ENCODE data around the gene TPRX1.

TPRX1 gene

DNA sequence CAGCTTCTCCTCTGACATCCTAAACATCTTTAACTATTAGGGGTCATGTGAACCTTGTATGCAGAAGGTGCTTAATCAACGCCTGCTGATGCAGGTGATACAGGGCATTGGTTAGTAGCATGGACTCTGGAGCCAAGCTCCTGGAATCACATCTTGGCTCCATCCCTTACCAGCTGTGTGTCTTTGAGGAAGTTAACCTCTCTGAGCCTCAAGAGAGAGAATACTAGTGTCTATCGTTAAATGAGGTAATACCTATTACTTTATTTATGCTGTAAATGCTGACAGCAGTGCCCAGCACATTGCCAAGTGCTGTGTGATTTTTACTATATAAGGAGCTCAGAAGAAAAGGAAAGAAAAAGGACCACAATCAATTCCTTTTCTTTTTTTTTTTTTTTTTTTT, 37.0 kb downstream of the TPRX1 start:
- TF ChIP-seq, protein P1, sequence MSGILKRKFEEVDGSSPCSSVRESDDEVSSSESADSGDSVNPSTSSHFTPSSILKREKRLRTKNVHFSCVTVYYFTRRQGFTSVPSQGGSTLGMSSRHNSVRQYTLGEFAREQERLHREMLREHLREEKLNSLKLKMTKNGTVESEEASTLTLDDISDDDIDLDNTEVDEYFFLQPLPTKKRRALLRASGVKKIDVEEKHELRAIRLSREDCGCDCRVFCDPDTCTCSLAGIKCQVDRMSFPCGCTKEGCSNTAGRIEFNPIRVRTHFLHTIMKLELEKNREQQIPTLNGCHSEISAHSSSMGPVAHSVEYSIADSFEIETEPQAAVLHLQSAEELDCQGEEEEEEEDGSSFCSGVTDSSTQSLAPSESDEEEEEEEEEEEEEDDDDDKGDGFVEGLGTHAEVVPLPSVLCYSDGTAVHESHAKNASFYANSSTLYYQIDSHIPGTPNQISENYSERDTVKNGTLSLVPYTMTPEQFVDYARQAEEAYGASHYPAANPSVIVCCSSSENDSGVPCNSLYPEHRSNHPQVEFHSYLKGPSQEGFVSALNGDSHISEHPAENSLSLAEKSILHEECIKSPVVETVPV (CRISPR knock-in tag; IDR thresholded peaks at IDR 0.05): no peak
- no peak for TF ChIP-seq ZNF565 (CRISPR knock-in tag; conservative IDR thresholded peaks at IDR 0.05; ENCODE audit: low read depth)
- no peak for TF ChIP-seq PPARA (CRISPR knock-in tag; IDR thresholded peaks at IDR 0.05; ENCODE audit: borderline replicate concordance)
- ATAC-seq: no peak

DNA sequence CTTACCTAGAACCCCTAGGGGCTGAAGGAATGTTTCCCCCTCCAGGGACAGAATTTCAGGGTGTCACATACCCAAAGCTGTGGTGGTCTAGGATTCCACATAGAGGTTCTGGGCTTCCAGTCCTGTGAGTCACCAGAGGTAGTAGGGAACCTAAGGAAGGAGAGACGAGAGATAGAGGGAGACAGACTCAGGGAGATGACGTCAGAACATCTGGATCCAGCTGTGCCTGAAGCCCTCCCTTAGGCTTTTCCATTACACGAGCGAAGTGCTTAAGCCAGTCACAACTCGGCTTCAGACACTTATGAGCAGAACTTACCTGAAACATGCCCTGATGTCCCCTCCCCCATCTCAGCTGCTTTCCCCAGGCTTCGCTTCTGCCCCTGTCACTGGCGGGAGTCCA, 37.7 kb downstream of the TPRX1 start:
- no peak for ATAC-seq
- no peak for TF ChIP-seq CSDC2 (CRISPR knock-in tag; IDR thresholded peaks at IDR 0.05)
- no peak for TF ChIP-seq ARNTL (CRISPR knock-in tag; IDR thresholded peaks at IDR 0.05; ENCODE audit: borderline replicate concordance, low read depth)
- no peak for TF ChIP-seq ZFP30 (CRISPR knock-in tag; IDR thresholded peaks at IDR 0.05)
- TF ChIP-seq SNAI2 (CRISPR knock-in tag; IDR thresholded peaks at IDR 0.05): no peak
- TF ChIP-seq, protein P2, sequence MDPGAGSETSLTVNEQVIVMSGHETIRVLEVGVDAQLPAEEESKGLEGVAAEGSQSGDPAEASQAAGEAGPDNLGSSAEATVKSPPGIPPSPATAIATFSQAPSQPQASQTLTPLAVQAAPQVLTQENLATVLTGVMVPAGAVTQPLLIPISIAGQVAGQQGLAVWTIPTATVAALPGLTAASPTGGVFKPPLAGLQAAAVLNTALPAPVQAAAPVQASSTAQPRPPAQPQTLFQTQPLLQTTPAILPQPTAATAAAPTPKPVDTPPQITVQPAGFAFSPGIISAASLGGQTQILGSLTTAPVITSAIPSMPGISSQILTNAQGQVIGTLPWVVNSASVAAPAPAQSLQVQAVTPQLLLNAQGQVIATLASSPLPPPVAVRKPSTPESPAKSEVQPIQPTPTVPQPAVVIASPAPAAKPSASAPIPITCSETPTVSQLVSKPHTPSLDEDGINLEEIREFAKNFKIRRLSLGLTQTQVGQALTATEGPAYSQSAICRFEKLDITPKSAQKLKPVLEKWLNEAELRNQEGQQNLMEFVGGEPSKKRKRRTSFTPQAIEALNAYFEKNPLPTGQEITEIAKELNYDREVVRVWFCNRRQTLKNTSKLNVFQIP (CRISPR knock-in tag; IDR thresholded peaks at IDR 0.05; ENCODE audit: borderline replicate concordance, low read depth): no peak
- no peak for TF ChIP-seq ZC3H10 (CRISPR knock-in tag; IDR thresholded peaks at IDR 0.05)
- no peak for TF ChIP-seq ZNF70 (CRISPR knock-in tag; IDR thresholded peaks at IDR 0.05)
- TF ChIP-seq, protein P3, sequence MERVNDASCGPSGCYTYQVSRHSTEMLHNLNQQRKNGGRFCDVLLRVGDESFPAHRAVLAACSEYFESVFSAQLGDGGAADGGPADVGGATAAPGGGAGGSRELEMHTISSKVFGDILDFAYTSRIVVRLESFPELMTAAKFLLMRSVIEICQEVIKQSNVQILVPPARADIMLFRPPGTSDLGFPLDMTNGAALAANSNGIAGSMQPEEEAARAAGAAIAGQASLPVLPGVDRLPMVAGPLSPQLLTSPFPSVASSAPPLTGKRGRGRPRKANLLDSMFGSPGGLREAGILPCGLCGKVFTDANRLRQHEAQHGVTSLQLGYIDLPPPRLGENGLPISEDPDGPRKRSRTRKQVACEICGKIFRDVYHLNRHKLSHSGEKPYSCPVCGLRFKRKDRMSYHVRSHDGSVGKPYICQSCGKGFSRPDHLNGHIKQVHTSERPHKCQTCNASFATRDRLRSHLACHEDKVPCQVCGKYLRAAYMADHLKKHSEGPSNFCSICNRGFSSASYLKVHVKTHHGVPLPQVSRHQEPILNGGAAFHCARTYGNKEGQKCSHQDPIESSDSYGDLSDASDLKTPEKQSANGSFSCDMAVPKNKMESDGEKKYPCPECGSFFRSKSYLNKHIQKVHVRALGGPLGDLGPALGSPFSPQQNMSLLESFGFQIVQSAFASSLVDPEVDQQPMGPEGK (CRISPR knock-in tag; IDR thresholded peaks at IDR 0.05; ENCODE audit: borderline replicate concordance): no peak

DNA sequence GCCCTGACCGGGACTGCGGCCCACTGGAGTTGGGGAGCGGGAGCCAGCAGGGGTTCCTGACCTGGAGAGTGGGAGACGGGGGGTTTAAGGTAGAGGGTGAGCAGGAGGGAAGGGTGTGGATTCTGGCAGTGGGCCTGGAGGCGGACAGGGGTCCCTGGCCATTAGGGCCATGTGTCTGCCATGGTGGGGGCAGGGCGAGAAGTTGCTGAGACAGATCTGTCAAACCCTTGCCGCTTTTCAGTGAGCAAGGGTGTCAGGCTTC, 38.1 kb downstream of the TPRX1 start:
- ATAC-seq: no peak
- TF ChIP-seq ESRRG (CRISPR knock-in tag; IDR thresholded peaks at IDR 0.05): no peak
- TF ChIP-seq, protein P2 (CRISPR knock-in tag; IDR thresholded peaks at IDR 0.05; ENCODE audit: borderline replicate concordance, low read depth): no peak
- no peak for TF ChIP-seq TOX (CRISPR knock-in tag; IDR thresholded peaks at IDR 0.05; ENCODE audit: borderline replicate concordance)
- TF ChIP-seq OSR1 (CRISPR knock-in tag; IDR thresholded peaks at IDR 0.05): no peak
- TF ChIP-seq BACH2 (CRISPR knock-in tag; IDR thresholded peaks at IDR 0.05; ENCODE audit: borderline replicate concordance): no peak
- no peak for TF ChIP-seq GLIS3 (CRISPR knock-in tag; IDR thresholded peaks at IDR 0.05)
- TF ChIP-seq ZNF565 (CRISPR knock-in tag; conservative IDR thresholded peaks at IDR 0.05; ENCODE audit: low read depth): no peak
- no peak for TF ChIP-seq RARB (CRISPR knock-in tag; IDR thresholded peaks at IDR 0.05)
- TF ChIP-seq, protein P3 (CRISPR knock-in tag; IDR thresholded peaks at IDR 0.05; ENCODE audit: borderline replicate concordance): no peak
- TF ChIP-seq TCF4 (CRISPR knock-in tag; IDR thresholded peaks at IDR 0.05; ENCODE audit: borderline replicate concordance): no peak
- no peak for TF ChIP-seq ZNF8 (CRISPR knock-in tag; IDR thresholded peaks at IDR 0.05)
- TF ChIP-seq, protein P4, sequence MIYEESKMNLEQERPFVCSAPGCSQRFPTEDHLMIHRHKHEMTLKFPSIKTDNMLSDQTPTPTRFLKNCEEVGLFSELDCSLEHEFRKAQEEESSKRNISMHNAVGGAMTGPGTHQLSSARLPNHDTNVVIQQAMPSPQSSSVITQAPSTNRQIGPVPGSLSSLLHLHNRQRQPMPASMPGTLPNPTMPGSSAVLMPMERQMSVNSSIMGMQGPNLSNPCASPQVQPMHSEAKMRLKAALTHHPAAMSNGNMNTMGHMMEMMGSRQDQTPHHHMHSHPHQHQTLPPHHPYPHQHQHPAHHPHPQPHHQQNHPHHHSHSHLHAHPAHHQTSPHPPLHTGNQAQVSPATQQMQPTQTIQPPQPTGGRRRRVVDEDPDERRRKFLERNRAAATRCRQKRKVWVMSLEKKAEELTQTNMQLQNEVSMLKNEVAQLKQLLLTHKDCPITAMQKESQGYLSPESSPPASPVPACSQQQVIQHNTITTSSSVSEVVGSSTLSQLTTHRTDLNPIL (CRISPR knock-in tag; IDR thresholded peaks at IDR 0.05; ENCODE audit: low read depth): no peak
- no peak for TF ChIP-seq ZNF70 (CRISPR knock-in tag; IDR thresholded peaks at IDR 0.05)
- no peak for TF ChIP-seq SNAI2 (CRISPR knock-in tag; IDR thresholded peaks at IDR 0.05)
- TF ChIP-seq, protein P5, sequence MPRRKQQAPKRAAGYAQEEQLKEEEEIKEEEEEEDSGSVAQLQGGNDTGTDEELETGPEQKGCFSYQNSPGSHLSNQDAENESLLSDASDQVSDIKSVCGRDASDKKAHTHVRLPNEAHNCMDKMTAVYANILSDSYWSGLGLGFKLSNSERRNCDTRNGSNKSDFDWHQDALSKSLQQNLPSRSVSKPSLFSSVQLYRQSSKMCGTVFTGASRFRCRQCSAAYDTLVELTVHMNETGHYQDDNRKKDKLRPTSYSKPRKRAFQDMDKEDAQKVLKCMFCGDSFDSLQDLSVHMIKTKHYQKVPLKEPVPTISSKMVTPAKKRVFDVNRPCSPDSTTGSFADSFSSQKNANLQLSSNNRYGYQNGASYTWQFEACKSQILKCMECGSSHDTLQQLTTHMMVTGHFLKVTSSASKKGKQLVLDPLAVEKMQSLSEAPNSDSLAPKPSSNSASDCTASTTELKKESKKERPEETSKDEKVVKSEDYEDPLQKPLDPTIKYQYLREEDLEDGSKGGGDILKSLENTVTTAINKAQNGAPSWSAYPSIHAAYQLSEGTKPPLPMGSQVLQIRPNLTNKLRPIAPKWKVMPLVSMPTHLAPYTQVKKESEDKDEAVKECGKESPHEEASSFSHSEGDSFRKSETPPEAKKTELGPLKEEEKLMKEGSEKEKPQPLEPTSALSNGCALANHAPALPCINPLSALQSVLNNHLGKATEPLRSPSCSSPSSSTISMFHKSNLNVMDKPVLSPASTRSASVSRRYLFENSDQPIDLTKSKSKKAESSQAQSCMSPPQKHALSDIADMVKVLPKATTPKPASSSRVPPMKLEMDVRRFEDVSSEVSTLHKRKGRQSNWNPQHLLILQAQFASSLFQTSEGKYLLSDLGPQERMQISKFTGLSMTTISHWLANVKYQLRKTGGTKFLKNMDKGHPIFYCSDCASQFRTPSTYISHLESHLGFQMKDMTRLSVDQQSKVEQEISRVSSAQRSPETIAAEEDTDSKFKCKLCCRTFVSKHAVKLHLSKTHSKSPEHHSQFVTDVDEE (CRISPR knock-in tag; IDR thresholded peaks at IDR 0.05): no peak

All from SK-N-SH treated with all-trans-retinoic acid at 6 μM for 48 hours (cell line).